Right atrium auricular region (tissue), 2 donors: ENCODE results near the gene NRSN2. TPM values are rescaled to one million over a fixed set of nuclear protein-coding genes. Genes with fewer than 3 reads are reported as not detected.
A peak's percentile ranks its signal among the peaks of the same experiment; 100 is the strongest.

ENCODE experiments used
- DNase-seq: peaks from one replicate; pipeline ENCODE4 v3.0.0-alpha.2; 2019; ENCODE audit warnings: low spot score
- H3K27ac ChIP-seq, 2 donors: fragments of 200-600 bp; sonication (generic); 1 replicate in 1 of 2; 2 replicates in 1 of 2; pipeline ENCODE4 v1.5.1; 2016 to 2019
- H3K27me3 ChIP-seq, 2 donors: fragments of 200-600 bp; sonication (generic); one replicate each; pipeline versions ENCODE4 v1.5.1 to v1.6.0; 2017 to 2019
- H3K36me3 ChIP-seq: fragments of 200-600 bp; sonication (generic); one replicate; pipeline ENCODE4 v1.5.1; 2016
- H3K4me1 ChIP-seq, 2 donors: fragments of 200-600 bp; sonication (generic); one replicate each; pipeline versions ENCODE4 v1.5.1 to v1.6.0; 2017 to 2019
- H3K4me3 ChIP-seq, 2 donors: fragments of 200-600 bp; sonication (generic); 1 replicate in 1 of 2; 2 replicates in 1 of 2; pipeline ENCODE4 v1.5.1; 2017 to 2019; ENCODE audit warnings: mild to moderate bottlenecking in 1 of 2, moderate library complexity in 1 of 2
- H3K9me3 ChIP-seq, 2 donors: fragments of 200-600 bp; sonication (generic); one replicate each; pipeline ENCODE4 v1.5.1; 2019
- CTCF ChIP-seq, 2 donors: fragments of 200-600 bp; sonication (generic); IDR thresholded peaks; one replicate each; pipeline ENCODE4 v1.5.1; 2019; ENCODE audit warnings: antibody characterized with exemption in 2 of 2
- total RNA-seq, 2 donors: library from RNA; depleted of rRNA; stranded (reverse); fragments of >200 nt; gene quantifications; one replicate each; pipeline ENCODE4 v1.1.0, GENCODE V29; 2016

Gene NRSN2
- total RNA-seq, 2 donors from 2014 or later: 30.6 to 30.7 TPM

GRCh38 chr20:362271-363254 is 15.7 kb downstream of the NRSN2 start:
- TF ChIP-seq CTCF (IDR thresholded peaks at IDR 0.05): peak in 1 of 2 donors; percentile 45
- H3K36me3 ChIP-seq: no peaks in the 10 kb centered on the region
- H3K27ac ChIP-seq: no peak overlapping the region
- no peak overlapping the region for H3K4me3 ChIP-seq
- no peaks in the 10 kb centered on the region for H3K9me3 ChIP-seq
- no peaks in the 10 kb centered on the region for H3K27me3 ChIP-seq
- H3K4me1 ChIP-seq: peaks cover 0 to 6% of the 10 kb centered on the region in 2 donors
- peak; percentile 87 for DNase-seq

GRCh38 chr20:363319-364078 is 16.6 kb downstream of the NRSN2 start:
- Histone ChIP-seq H3K36me3 (no peaks in the 10 kb centered on the region), H3K9me3 (no peaks in the 10 kb centered on the region), H3K4me3 (no peak overlapping the region), H3K27me3 (no peaks in the 10 kb centered on the region), H3K27ac (no peak overlapping the region), H3K4me1 (peaks cover 0 to 6% of the 10 kb centered on the region in 2 donors)
- DNase-seq: no peak
- TF ChIP-seq CTCF (IDR thresholded peaks at IDR 0.05): no peak

GRCh38 chr20:364905-365794 is 18.2 kb downstream of the NRSN2 start:
- H3K36me3 ChIP-seq: no peaks in the 10 kb centered on the region
- peaks cover 0 to 6% of the 10 kb centered on the region in 2 donors for H3K4me1 ChIP-seq
- no peak overlapping the region for H3K4me3 ChIP-seq
- H3K27me3 ChIP-seq: no peaks in the 10 kb centered on the region
- no peaks in the 10 kb centered on the region for H3K9me3 ChIP-seq
- no peak overlapping the region for H3K27ac ChIP-seq
- DNase-seq: no peak
- no peak for TF ChIP-seq CTCF (IDR thresholded peaks at IDR 0.05)

GRCh38 chr20:366041-366718 is 19.3 kb downstream of the NRSN2 start:
- TF ChIP-seq CTCF (IDR thresholded peaks at IDR 0.05): no peak
- Histone ChIP-seq H3K27ac (no peak overlapping the region), H3K4me3 (no peak overlapping the region), H3K36me3 (no peaks in the 10 kb centered on the region), H3K9me3 (no peaks in the 10 kb centered on the region), H3K27me3 (no peaks in the 10 kb centered on the region), H3K4me1 (peaks cover 0 to 6% of the 10 kb centered on the region in 2 donors)
- DNase-seq: no peak
